HG03439 (cell line): ENCODE measurements around the gene SLC51B.
A peak's percentile ranks its signal among the peaks of the same experiment; 100 is the strongest.
"Not testable (repeated sequence)": the region's sequence is repeated elsewhere in the genome, so short reads cannot be mapped to it uniquely, and the experiment has no call there.

Source experiments
- ATAC-seq: cut with Tn5 transposase; IDR thresholded peaks from one replicate; pipeline ENCODE4 v1.9.1; 2021; ENCODE audit warnings: mild to moderate bottlenecking, moderate library complexity; ENCODE audit not compliant: unreplicated experiment

SLC51B gene

GRCh38 chr15:65041787-65042186 is 3.4 kb upstream of the SLC51B start:
- no peak for ATAC-seq

GRCh38 chr15:65042776-65043327 is 2.3 kb upstream of the SLC51B start:
- no peak for ATAC-seq

- ATAC-seq = not testable (repeated sequence)
These were observed 969 bp upstream of the SLC51B start for GRCh38 chr15:65044218-65044617.

- ATAC-seq = no peak
These were observed 3.1 kb downstream of the SLC51B start for GRCh38 chr15:65048241-65048640.

- peak; percentile 85 for ATAC-seq
These were observed 4.2 kb downstream of the SLC51B start for GRCh38 chr15:65049418-65049840.

GRCh38 chr15:65050270-65050669 is 5.1 kb downstream of the SLC51B start:
- ATAC-seq = no peak

GRCh38 chr15:65051266-65051665 is 6.1 kb downstream of the SLC51B start:
- no peak for ATAC-seq

- no peak for ATAC-seq
These were observed 7.8 kb downstream of the SLC51B start for GRCh38 chr15:65052956-65053355.

GRCh38 chr15:65054333-65055200 is 9.4 kb downstream of the SLC51B start:
- ATAC-seq = no peak

GRCh38 chr15:65055201-65055870 is 10.1 kb downstream of the SLC51B start:
- no peak for ATAC-seq

GRCh38 chr15:65056106-65056505 is 10.9 kb downstream of the SLC51B start:
- ATAC-seq = no peak

GRCh38 chr15:65056868-65057548 is 11.8 kb downstream of the SLC51B start:
- ATAC-seq = no peak

- ATAC-seq = no peak
These were observed 12.4 kb downstream of the SLC51B start for GRCh38 chr15:65057549-65057940.

GRCh38 chr15:65058394-65059368 is 13.5 kb downstream of the SLC51B start:
- ATAC-seq = no peak

GRCh38 chr15:65059369-65059750 is 14.2 kb downstream of the SLC51B start:
- no peak for ATAC-seq

- no peak for ATAC-seq
These were observed 14.9 kb downstream of the SLC51B start for GRCh38 chr15:65059931-65060596.

GRCh38 chr15:65060641-65061397 is 15.6 kb downstream of the SLC51B start:
- no peak for ATAC-seq

GRCh38 chr15:65062061-65062460 is 16.9 kb downstream of the SLC51B start:
- ATAC-seq = no peak

- no peak for ATAC-seq
These were observed 17.5 kb downstream of the SLC51B start for GRCh38 chr15:65062726-65063125.
